C4-2B (cell line): Measurements from ENCODE around the gene PTPRN2.

Source experiments
- ZFX ChIP-seq: fragments of 450-650 bp; IDR thresholded peaks from 2 replicates; pipeline ENCODE4 v1.6.1; 2017
- TF ChIP-seq, protein P1 (sequence below): fragments of 450-650 bp; conservative IDR thresholded peaks from 2 replicates; pipeline ENCODE4 v1.5.1; 2017; ENCODE audit warnings: mild to moderate bottlenecking

DNA sequence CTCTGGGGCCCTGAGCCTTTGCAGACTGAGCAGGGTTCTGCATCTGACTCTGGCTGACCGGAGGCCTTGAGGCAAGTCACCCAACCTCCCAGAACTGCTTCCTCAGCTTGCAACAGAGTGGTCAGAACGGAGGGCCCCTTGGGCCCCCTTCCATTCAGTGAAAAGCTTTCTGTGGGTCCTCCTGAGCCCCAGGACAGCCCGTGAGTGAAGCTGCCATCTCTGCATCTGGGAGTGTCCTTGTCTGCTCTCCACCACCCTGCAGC is 1026.2 kb downstream of the PTPRN2 start:
- TF ChIP-seq, protein P1, sequence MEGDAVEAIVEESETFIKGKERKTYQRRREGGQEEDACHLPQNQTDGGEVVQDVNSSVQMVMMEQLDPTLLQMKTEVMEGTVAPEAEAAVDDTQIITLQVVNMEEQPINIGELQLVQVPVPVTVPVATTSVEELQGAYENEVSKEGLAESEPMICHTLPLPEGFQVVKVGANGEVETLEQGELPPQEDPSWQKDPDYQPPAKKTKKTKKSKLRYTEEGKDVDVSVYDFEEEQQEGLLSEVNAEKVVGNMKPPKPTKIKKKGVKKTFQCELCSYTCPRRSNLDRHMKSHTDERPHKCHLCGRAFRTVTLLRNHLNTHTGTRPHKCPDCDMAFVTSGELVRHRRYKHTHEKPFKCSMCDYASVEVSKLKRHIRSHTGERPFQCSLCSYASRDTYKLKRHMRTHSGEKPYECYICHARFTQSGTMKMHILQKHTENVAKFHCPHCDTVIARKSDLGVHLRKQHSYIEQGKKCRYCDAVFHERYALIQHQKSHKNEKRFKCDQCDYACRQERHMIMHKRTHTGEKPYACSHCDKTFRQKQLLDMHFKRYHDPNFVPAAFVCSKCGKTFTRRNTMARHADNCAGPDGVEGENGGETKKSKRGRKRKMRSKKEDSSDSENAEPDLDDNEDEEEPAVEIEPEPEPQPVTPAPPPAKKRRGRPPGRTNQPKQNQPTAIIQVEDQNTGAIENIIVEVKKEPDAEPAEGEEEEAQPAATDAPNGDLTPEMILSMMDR: no peak
- no peak for TF ChIP-seq ZFX
